GM18909 (cell line): ENCODE results near the gene KLHL10.
"Not testable (repeated sequence)": the region's sequence is repeated elsewhere in the genome, so short reads cannot be mapped to it uniquely, and the experiment has no call there.

Experiments
- ATAC-seq: cut with Tn5 transposase; IDR thresholded peaks from one replicate; pipeline ENCODE4 v1.9.1; 2021; ENCODE audit warnings: mild to moderate bottlenecking; ENCODE audit not compliant: unreplicated experiment, poor library complexity

Gene KLHL10

GRCh38 chr17:41812381-41813151, 25.1 kb upstream of the KLHL10 start, which contains the start of gene FKBP10:
Gene FKBP10 (plus strand): TSS chr17:41813004. CDS start chr17:41813035, 31 bp downstream.
- no peak for ATAC-seq

GRCh38 chr17:41813152-41813680, 24.4 kb upstream of the KLHL10 start:
- no peak for ATAC-seq

- no peak for ATAC-seq
Measured at GRCh38 chr17:41813699-41814124, 23.9 kb upstream of the KLHL10 start.

- no peak for ATAC-seq
Measured at GRCh38 chr17:41814195-41814594, 23.4 kb upstream of the KLHL10 start.

GRCh38 chr17:41816637-41817320, 20.8 kb upstream of the KLHL10 start:
- ATAC-seq, result no peak

GRCh38 chr17:41818024-41818423, 19.6 kb upstream of the KLHL10 start:
- no peak for ATAC-seq

- ATAC-seq, result no peak
Measured at GRCh38 chr17:41821776-41822175, 15.8 kb upstream of the KLHL10 start.

- no peak for ATAC-seq
Measured at GRCh38 chr17:41822216-41823140, 15.1 kb upstream of the KLHL10 start.

- ATAC-seq, result no peak
Measured at GRCh38 chr17:41823141-41823524, 14.5 kb upstream of the KLHL10 start.

- ATAC-seq, result no peak
Measured at GRCh38 chr17:41823580-41823979, 14.0 kb upstream of the KLHL10 start.

- ATAC-seq, result no peak
Measured at GRCh38 chr17:41824086-41824485, 13.5 kb upstream of the KLHL10 start.

- ATAC-seq, result no peak
Measured at GRCh38 chr17:41825175-41825845, 12.3 kb upstream of the KLHL10 start.

- ATAC-seq, result not testable (repeated sequence)
Measured at GRCh38 chr17:41829961-41830360, 7.7 kb upstream of the KLHL10 start.

- no peak for ATAC-seq
Measured at GRCh38 chr17:41835214-41835799, 2.3 kb upstream of the KLHL10 start.

- no peak for ATAC-seq
Measured at GRCh38 chr17:41835800-41836549, 1.6 kb upstream of the KLHL10 start, which contains the start of gene NT5C3B. Gene NT5C3B (minus strand): TSS chr17:41836232. CDS start chr17:41836193, 39 bp downstream.

- ATAC-seq, result no peak
Measured at GRCh38 chr17:41836550-41837196, 952 bp upstream of the KLHL10 start.

GRCh38 chr17:41839448-41839847, 1.8 kb downstream of the KLHL10 start:
- not testable (repeated sequence) for ATAC-seq

- ATAC-seq, result not testable (repeated sequence)
Measured at GRCh38 chr17:41840781-41841180, 3.2 kb downstream of the KLHL10 start.
